WTC11 (cell line): ENCODE data around the gene C17orf113. TPM values are rescaled to one million over a fixed set of nuclear protein-coding genes. Genes with fewer than 3 reads are reported as not detected.
A peak's percentile ranks its signal among the peaks of the same experiment; 100 is the strongest.

Experiments
- ATAC-seq: fragments of 200-7000 bp; cut with Tn5 transposase; 2 replicates; pipeline ENCODE4 v1.10.0; 2021; ENCODE audit warnings: mild to moderate bottlenecking, moderate library complexity
- CTCF ChIA-PET: fragments of 300-600 bp; sonication (Branson Sonifier 250); formaldehyde crosslinking; loops from one replicate; lab custom pipeline; 2021; ENCODE audit warnings: antibody characterized with exemption; lab: Charles Lee
- POLR2A ChIA-PET: fragments of 350-600 bp; sonication (Branson Sonifier 250); formaldehyde crosslinking; loops from one replicate; lab custom pipeline; 2021; ENCODE audit warnings: antibody characterized with exemption; lab: Charles Lee
- DNase-seq: peaks from one replicate; pipeline ENCODE4 v3.0.0; 2021; ENCODE audit warnings: low spot score
- H3K27ac Mint-ChIP-seq: 2 replicates; pipeline ENCODE4 v1.8.0; 2021; ENCODE audit warnings: mixed read lengths
- H3K27me3 Mint-ChIP-seq: 2 replicates; pipeline ENCODE4 v1.8.0; 2021; ENCODE audit warnings: low read depth, mild to moderate bottlenecking, moderate library complexity, mixed read lengths
- H3K36me3 Mint-ChIP-seq: 2 replicates; pipeline ENCODE4 v1.8.0; 2021; ENCODE audit warnings: mixed read lengths
- H3K4me1 Mint-ChIP-seq: 2 replicates; pipeline ENCODE4 v1.8.0; 2022; ENCODE audit warnings: mixed read lengths
- H3K4me3 Mint-ChIP-seq: 2 replicates; pipeline ENCODE4 v1.8.0; 2021; ENCODE audit warnings: mild to moderate bottlenecking, moderate library complexity, mixed read lengths
- H3K9me3 Mint-ChIP-seq: 2 replicates; pipeline ENCODE4 v1.8.0; 2021; ENCODE audit warnings: mixed read lengths
- AFF4 ChIP-seq: sonication (generic); formaldehyde crosslinking; IDR thresholded peaks from 2 replicates; pipeline ENCODE4 v1.8.1; 2023; ENCODE audit warnings: mild to moderate bottlenecking, missing genetic modification reagents, borderline replicate concordance
- ATF1 ChIP-seq: sonication (generic); formaldehyde crosslinking; IDR thresholded peaks from 2 replicates; pipeline ENCODE4 v1.8.1; 2023; ENCODE audit warnings: mild to moderate bottlenecking, moderate library complexity, missing genetic modification reagents
- EMX1 ChIP-seq: fragments of 250-450 bp; sonication (Bioruptor Pico); IDR thresholded peaks from 2 replicates; pipeline ENCODE4 v1.8.0; 2021; ENCODE audit warnings: mild to moderate bottlenecking
- ESRRA ChIP-seq: sonication (generic); formaldehyde crosslinking; IDR thresholded peaks from 2 replicates; pipeline ENCODE4 v1.8.1; 2022; ENCODE audit warnings: mild to moderate bottlenecking, missing genetic modification reagents, borderline replicate concordance
- KAT7 ChIP-seq: sonication (generic); formaldehyde crosslinking; IDR thresholded peaks from 2 replicates; pipeline ENCODE4 v1.8.1; 2023; ENCODE audit warnings: missing genetic modification reagents, mild to moderate bottlenecking, borderline replicate concordance
- MLX ChIP-seq: sonication (generic); formaldehyde crosslinking; IDR thresholded peaks from 2 replicates; pipeline ENCODE4 v1.8.1; 2023; ENCODE audit warnings: mild to moderate bottlenecking, missing genetic modification reagents, moderate library complexity
- MXD4 ChIP-seq: fragments of 250-450 bp; sonication (Bioruptor Pico); IDR thresholded peaks from 2 replicates; pipeline ENCODE4 v1.8.0; 2021; ENCODE audit warnings: mild to moderate bottlenecking, moderate library complexity, borderline replicate concordance
- NR2C2 ChIP-seq: sonication (generic); formaldehyde crosslinking; IDR thresholded peaks from 2 replicates; pipeline ENCODE4 v1.8.0; 2022; ENCODE audit warnings: mild to moderate bottlenecking, missing genetic modification reagents
- NR3C1 ChIP-seq: sonication (generic); formaldehyde crosslinking; conservative IDR thresholded peaks from 2 replicates; pipeline ENCODE4 v1.8.1; 2023; ENCODE audit warnings: low read depth, mild to moderate bottlenecking, missing genetic modification reagents
- SOX15 ChIP-seq: fragments of 250-450 bp; sonication (Bioruptor Pico); IDR thresholded peaks from 2 replicates; pipeline ENCODE4 v1.9.0; 2021; ENCODE audit warnings: mild to moderate bottlenecking
- TCF7 ChIP-seq: sonication (generic); formaldehyde crosslinking; IDR thresholded peaks from 2 replicates; pipeline ENCODE4 v1.8.0; 2022; ENCODE audit warnings: mild to moderate bottlenecking, low read depth, missing genetic modification reagents, moderate library complexity
- ZNF512 ChIP-seq: sonication (generic); formaldehyde crosslinking; IDR thresholded peaks from 2 replicates; pipeline ENCODE4 v1.8.1; 2022; ENCODE audit warnings: missing genetic modification reagents, borderline replicate concordance
- ZNF671 ChIP-seq: fragments of 250-450 bp; sonication (Bioruptor Pico); IDR thresholded peaks from 2 replicates; pipeline ENCODE4 v1.8.0; 2021; ENCODE audit warnings: mild to moderate bottlenecking
- total RNA-seq: library from RNA; stranded (reverse); gene quantifications from 3 replicates; pipeline ENCODE4 v1.2.3, GENCODE V29; 2021
- TF ChIP-seq, protein P1 (sequence below): sonication (generic); formaldehyde crosslinking; IDR thresholded peaks from 2 replicates; pipeline ENCODE4 v1.8.0; 2023; ENCODE audit warnings: missing genetic modification reagents
- TF ChIP-seq, protein P2 (sequence below): sonication (generic); formaldehyde crosslinking; IDR thresholded peaks from 2 replicates; pipeline ENCODE4 v1.8.0; 2022; ENCODE audit warnings: missing genetic modification reagents
- TF ChIP-seq, protein P3 (sequence below): sonication (generic); formaldehyde crosslinking; IDR thresholded peaks from 2 replicates; pipeline ENCODE4 v1.8.1; 2023; ENCODE audit warnings: mild to moderate bottlenecking, missing genetic modification reagents

Gene C17orf113
- total RNA-seq, 1 experiment from 2014 or later, result 1.9 TPM

- H3K36me3 Mint-ChIP-seq, result no peaks in the 10 kb centered on the region
- H3K27me3 Mint-ChIP-seq, result peaks cover 6% of the 10 kb centered on the region
- no peaks in the 10 kb centered on the region for H3K9me3 Mint-ChIP-seq
- H3K4me3 Mint-ChIP-seq, result peak overlapping the region; percentile 3; the same call in 1 of the 2 replicates
- ATAC-seq (no peak), DNase-seq (no peak)
- TF ChIP-seq, protein P1, sequence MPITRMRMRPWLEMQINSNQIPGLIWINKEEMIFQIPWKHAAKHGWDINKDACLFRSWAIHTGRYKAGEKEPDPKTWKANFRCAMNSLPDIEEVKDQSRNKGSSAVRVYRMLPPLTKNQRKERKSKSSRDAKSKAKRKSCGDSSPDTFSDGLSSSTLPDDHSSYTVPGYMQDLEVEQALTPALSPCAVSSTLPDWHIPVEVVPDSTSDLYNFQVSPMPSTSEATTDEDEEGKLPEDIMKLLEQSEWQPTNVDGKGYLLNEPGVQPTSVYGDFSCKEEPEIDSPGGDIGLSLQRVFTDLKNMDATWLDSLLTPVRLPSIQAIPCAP (CRISPR knock-in tag), result no peak
- TF ChIP-seq, protein P2, sequence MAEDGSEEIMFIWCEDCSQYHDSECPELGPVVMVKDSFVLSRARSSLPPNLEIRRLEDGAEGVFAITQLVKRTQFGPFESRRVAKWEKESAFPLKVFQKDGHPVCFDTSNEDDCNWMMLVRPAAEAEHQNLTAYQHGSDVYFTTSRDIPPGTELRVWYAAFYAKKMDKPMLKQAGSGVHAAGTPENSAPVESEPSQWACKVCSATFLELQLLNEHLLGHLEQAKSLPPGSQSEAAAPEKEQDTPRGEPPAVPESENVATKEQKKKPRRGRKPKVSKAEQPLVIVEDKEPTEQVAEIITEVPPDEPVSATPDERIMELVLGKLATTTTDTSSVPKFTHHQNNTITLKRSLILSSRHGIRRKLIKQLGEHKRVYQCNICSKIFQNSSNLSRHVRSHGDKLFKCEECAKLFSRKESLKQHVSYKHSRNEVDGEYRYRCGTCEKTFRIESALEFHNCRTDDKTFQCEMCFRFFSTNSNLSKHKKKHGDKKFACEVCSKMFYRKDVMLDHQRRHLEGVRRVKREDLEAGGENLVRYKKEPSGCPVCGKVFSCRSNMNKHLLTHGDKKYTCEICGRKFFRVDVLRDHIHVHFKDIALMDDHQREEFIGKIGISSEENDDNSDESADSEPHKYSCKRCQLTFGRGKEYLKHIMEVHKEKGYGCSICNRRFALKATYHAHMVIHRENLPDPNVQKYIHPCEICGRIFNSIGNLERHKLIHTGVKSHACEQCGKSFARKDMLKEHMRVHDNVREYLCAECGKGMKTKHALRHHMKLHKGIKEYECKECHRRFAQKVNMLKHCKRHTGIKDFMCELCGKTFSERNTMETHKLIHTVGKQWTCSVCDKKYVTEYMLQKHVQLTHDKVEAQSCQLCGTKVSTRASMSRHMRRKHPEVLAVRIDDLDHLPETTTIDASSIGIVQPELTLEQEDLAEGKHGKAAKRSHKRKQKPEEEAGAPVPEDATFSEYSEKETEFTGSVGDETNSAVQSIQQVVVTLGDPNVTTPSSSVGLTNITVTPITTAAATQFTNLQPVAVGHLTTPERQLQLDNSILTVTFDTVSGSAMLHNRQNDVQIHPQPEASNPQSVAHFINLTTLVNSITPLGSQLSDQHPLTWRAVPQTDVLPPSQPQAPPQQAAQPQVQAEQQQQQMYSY, result 0 out of 2 replicates have a peak, but pooled peaks have one; percentile 37
- POLR2A ChIA-PET, result interaction anchor here (0.6 to 1.5 kb wide), 2 partner anchors 13 to 89 kb away, joined by 3 to 4 read pairs; no protein-coding TSS in a partner anchor
- CTCF ChIA-PET, result interaction anchor here (0.6 to 4.9 kb wide), 17 partner anchors 12 to 472 kb away, joined by 3 to 26 read pairs (median 4); partner anchors contain the start of genes DHX58 and NKIRAS2
- H3K27ac Mint-ChIP-seq, result no peak overlapping the region
- H3K4me1 Mint-ChIP-seq, result peaks cover 46% of the 10 kb centered on the region
These were observed 4.6 kb upstream of the C17orf113 start for GRCh38 chr17:42055027-42055426.

GRCh38 chr17:42053731-42054500 is 3.5 kb upstream of the C17orf113 start:
- ChIA-PET POLR2A (interaction anchor here (0.8 kb wide), 1 partner anchor 9 kb away, joined by 4 read pairs; no protein-coding TSS in a partner anchor), CTCF (interaction anchor here (0.7 to 4.9 kb wide), 11 partner anchors 10 to 123 kb away, joined by 3 to 26 read pairs (median 8); partner anchors contain the start of genes NKIRAS2 and ODAD4)
- DNase-seq (no peak), ATAC-seq (peak; percentile 6; the same call in 1 of the 2 replicates)
- Mint-ChIP-seq H3K36me3 (no peaks in the 10 kb centered on the region), H3K9me3 (no peaks in the 10 kb centered on the region), H3K4me3 (no peak overlapping the region), H3K4me1 (peaks cover 46% of the 10 kb centered on the region), H3K27me3 (peaks cover 9% of the 10 kb centered on the region), H3K27ac (no peak overlapping the region)
- TF ChIP-seq ATF1 (CRISPR knock-in tag) (no peak), TCF7 (CRISPR knock-in tag) (no peak), EMX1 (CRISPR knock-in tag) (no peak), NR3C1 (CRISPR knock-in tag) (no peak), ZNF512 (no peak), ZNF671 (no peak), ESRRA (CRISPR knock-in tag) (no peak), MXD4 (no peak), NR2C2 (no peak), KAT7 (no peak), SOX15 (CRISPR knock-in tag) (no peak), AFF4 (CRISPR knock-in tag) (no peak), MLX (CRISPR knock-in tag) (no peak)
- TF ChIP-seq, protein P3, sequence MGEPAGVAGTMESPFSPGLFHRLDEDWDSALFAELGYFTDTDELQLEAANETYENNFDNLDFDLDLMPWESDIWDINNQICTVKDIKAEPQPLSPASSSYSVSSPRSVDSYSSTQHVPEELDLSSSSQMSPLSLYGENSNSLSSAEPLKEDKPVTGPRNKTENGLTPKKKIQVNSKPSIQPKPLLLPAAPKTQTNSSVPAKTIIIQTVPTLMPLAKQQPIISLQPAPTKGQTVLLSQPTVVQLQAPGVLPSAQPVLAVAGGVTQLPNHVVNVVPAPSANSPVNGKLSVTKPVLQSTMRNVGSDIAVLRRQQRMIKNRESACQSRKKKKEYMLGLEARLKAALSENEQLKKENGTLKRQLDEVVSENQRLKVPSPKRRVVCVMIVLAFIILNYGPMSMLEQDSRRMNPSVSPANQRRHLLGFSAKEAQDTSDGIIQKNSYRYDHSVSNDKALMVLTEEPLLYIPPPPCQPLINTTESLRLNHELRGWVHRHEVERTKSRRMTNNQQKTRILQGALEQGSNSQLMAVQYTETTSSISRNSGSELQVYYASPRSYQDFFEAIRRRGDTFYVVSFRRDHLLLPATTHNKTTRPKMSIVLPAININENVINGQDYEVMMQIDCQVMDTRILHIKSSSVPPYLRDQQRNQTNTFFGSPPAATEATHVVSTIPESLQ (CRISPR knock-in tag), result no peak
- TF ChIP-seq, protein P1 (CRISPR knock-in tag), result no peak
